Measurements from ENCODE around the gene ALDH1L1. TPM values are rescaled to one million over a fixed set of nuclear protein-coding genes. Genes with fewer than 3 reads are reported as not detected.

ALDH1L1 gene
- total RNA-seq, 1 experiment from 2014 or later, result 0.36 TPM

DNA sequence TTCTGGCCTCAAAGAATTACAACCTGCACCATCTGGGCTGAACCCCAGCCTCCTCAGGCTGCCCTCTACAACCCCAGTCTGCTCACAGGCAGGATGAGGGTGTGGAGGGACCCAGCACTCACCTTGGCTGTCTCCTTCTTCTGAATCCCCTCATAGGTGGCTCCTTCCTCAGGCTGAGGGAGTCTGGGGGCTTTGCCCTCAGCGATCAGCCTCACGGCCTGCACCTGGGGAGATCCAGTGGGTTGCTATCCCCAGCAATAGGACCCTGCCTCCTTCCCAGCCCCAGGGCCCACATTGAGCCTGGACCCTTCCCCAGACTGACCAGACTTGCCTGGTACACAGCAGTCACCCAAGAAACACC is 25.1 kb downstream of the ALDH1L1 start:
- ATAC-seq (no peak), DNase-seq (ENCODE audit: low read depth, low spot score) (no peak)
- no peaks in the 10 kb centered on the region for H3K9me3 ChIP-seq (ENCODE audit: control insufficient read depth, insufficient read depth, low read depth, low read length)
- H3K27me3 ChIP-seq (ENCODE audit: control insufficient read depth, insufficient read depth, low read length), result no peaks in the 10 kb centered on the region
- CTCF ChIA-PET, result no interaction called here
- TF ChIP-seq TCF7L2 (IDR thresholded peaks at IDR 0.05; ENCODE audit: low read depth, low read length) (no peak), POLR2AphosphoS5 (IDR thresholded peaks at IDR 0.05; ENCODE audit: low read depth, low read length) (no peak), SIN3A (IDR thresholded peaks at IDR 0.05; ENCODE audit: borderline replicate concordance, insufficient read depth, low read depth, low read length) (no peak)
- TF ChIP-seq, protein P1, sequence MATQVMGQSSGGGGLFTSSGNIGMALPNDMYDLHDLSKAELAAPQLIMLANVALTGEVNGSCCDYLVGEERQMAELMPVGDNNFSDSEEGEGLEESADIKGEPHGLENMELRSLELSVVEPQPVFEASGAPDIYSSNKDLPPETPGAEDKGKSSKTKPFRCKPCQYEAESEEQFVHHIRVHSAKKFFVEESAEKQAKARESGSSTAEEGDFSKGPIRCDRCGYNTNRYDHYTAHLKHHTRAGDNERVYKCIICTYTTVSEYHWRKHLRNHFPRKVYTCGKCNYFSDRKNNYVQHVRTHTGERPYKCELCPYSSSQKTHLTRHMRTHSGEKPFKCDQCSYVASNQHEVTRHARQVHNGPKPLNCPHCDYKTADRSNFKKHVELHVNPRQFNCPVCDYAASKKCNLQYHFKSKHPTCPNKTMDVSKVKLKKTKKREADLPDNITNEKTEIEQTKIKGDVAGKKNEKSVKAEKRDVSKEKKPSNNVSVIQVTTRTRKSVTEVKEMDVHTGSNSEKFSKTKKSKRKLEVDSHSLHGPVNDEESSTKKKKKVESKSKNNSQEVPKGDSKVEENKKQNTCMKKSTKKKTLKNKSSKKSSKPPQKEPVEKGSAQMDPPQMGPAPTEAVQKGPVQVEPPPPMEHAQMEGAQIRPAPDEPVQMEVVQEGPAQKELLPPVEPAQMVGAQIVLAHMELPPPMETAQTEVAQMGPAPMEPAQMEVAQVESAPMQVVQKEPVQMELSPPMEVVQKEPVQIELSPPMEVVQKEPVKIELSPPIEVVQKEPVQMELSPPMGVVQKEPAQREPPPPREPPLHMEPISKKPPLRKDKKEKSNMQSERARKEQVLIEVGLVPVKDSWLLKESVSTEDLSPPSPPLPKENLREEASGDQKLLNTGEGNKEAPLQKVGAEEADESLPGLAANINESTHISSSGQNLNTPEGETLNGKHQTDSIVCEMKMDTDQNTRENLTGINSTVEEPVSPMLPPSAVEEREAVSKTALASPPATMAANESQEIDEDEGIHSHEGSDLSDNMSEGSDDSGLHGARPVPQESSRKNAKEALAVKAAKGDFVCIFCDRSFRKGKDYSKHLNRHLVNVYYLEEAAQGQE (IDR thresholded peaks at IDR 0.05; ENCODE audit: insufficient read depth in 1 of 2, low read depth in 2 of 2, low read length in 1 of 2), result no peak
- TF ChIP-seq, protein P2, sequence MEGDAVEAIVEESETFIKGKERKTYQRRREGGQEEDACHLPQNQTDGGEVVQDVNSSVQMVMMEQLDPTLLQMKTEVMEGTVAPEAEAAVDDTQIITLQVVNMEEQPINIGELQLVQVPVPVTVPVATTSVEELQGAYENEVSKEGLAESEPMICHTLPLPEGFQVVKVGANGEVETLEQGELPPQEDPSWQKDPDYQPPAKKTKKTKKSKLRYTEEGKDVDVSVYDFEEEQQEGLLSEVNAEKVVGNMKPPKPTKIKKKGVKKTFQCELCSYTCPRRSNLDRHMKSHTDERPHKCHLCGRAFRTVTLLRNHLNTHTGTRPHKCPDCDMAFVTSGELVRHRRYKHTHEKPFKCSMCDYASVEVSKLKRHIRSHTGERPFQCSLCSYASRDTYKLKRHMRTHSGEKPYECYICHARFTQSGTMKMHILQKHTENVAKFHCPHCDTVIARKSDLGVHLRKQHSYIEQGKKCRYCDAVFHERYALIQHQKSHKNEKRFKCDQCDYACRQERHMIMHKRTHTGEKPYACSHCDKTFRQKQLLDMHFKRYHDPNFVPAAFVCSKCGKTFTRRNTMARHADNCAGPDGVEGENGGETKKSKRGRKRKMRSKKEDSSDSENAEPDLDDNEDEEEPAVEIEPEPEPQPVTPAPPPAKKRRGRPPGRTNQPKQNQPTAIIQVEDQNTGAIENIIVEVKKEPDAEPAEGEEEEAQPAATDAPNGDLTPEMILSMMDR (IDR thresholded peaks at IDR 0.05), result no peak
- no peak overlapping the region for H3K4me3 ChIP-seq (ENCODE audit: low read depth in 2 of 2, low read length in 2 of 2)
- no peaks in the 10 kb centered on the region for H3K36me3 ChIP-seq (ENCODE audit: control insufficient read depth, insufficient read depth, low read length)
- POLR2A ChIA-PET, result no interaction called here
- no peak overlapping the region for H3K27ac ChIP-seq (ENCODE audit: low read length)
- in situ Hi-C loops (cut with HindIII; ENCODE audit: low pct_unique_long_range_greater_than_20kb, low sequenced_read_pairs), result no loop called here
- no peaks in the 10 kb centered on the region for H3K4me1 ChIP-seq (ENCODE audit: control insufficient read depth, insufficient read depth, low read length)
- intact Hi-C loops (cut with micrococcal nuclease; ENCODE audit: unreplicated experiment), result no loop called here
- BruUV-seq (replicated peaks), result no TSS peak

DNA sequence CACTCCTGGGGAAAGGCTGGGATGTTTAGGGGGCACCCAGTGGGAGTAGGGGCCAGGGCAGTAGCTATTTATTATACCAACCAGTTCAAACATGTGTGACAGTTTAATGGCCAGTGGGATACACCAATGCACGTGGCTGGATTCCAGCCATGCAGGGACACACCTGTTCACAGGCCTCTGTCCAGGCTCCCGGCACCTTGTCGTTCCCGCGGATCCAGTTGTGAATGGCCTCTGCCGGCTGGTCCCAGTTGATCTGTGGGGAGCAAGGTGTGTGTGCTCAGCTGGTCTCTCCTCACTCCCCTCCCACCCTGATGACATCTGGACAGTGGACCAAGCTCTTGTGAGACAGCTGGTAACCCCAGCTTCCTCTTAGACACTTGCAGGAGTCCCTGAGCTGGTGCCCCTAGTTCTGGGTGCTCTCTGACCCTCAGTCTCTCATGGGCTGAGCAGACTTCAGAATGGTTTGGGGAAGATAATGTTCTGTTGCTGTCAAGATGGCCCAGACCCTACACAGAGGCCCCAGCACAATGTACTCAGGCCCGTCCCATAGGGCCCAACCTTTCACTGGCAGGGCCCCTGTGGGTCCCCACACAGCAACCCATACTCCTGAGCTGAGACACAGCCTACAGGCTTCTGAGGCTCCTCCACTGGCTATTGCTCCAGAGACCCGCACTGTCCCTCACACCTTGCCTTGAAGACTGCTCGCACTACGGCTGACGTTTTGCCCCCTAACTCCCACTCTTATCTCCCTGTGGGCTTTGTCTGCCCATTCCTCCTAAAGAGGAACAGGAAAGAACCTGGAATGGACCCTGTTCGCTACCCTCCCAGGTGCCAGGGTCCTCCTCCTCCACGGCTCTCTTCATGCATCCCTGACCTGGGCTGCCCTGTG is 25.8 kb downstream of the ALDH1L1 start:
- Histone ChIP-seq H3K27ac (ENCODE audit: low read length) (no peak overlapping the region), H3K4me1 (ENCODE audit: control insufficient read depth, insufficient read depth, low read length) (no peaks in the 10 kb centered on the region), H3K9me3 (ENCODE audit: control insufficient read depth, insufficient read depth, low read depth, low read length) (no peaks in the 10 kb centered on the region), H3K36me3 (ENCODE audit: control insufficient read depth, insufficient read depth, low read length) (no peaks in the 10 kb centered on the region), H3K27me3 (ENCODE audit: control insufficient read depth, insufficient read depth, low read length) (no peaks in the 10 kb centered on the region), H3K4me3 (ENCODE audit: low read depth in 2 of 2, low read length in 2 of 2) (no peak overlapping the region)
- CTCF ChIA-PET, result interaction anchor here (0.6 kb wide), 1 partner anchor 359 kb away, joined by 3 read pairs; no protein-coding TSS in a partner anchor
- intact Hi-C loops (cut with micrococcal nuclease; ENCODE audit: unreplicated experiment) (no loop called here), in situ Hi-C loops (cut with HindIII; ENCODE audit: low pct_unique_long_range_greater_than_20kb, low sequenced_read_pairs) (no loop called here)
- TF ChIP-seq, protein P1 (IDR thresholded peaks at IDR 0.05; ENCODE audit: insufficient read depth in 1 of 2, low read depth in 2 of 2, low read length in 1 of 2), result no peak
- TF ChIP-seq SIN3A (IDR thresholded peaks at IDR 0.05; ENCODE audit: borderline replicate concordance, insufficient read depth, low read depth, low read length), result no peak
- TF ChIP-seq POLR2AphosphoS5 (IDR thresholded peaks at IDR 0.05; ENCODE audit: low read depth, low read length), result no peak
- no peak for TF ChIP-seq TCF7L2 (IDR thresholded peaks at IDR 0.05; ENCODE audit: low read depth, low read length)
- no TSS peak for BruUV-seq (replicated peaks)
- DNase-seq (ENCODE audit: low read depth, low spot score) (no peak), ATAC-seq (no peak)
- POLR2A ChIA-PET, result no interaction called here
